HCT116 (cell line): ENCODE data around the gene ATXN1. TPM values are rescaled to one million over a fixed set of nuclear protein-coding genes. Genes with fewer than 3 reads are reported as not detected.

ENCODE experiments used
- ATAC-seq: fragments of 200-7000 bp; cut with Tn5 transposase; 2 replicates; pipeline ENCODE4 v1.9.1; 2020; ENCODE audit warnings: mild to moderate bottlenecking, moderate library complexity
- BruUV-seq: library from RNA; stranded (reverse); fragments of 400-500 nt; replicated peaks from 2 replicates; lab custom pipeline; 2021; lab: Mats Ljungman, UMichigan
- CTCF ChIA-PET: fragments of 300-600 bp; sonication (Branson Sonifier 250); formaldehyde crosslinking; loops from one replicate; lab custom pipeline; 2021; ENCODE audit warnings: antibody characterized with exemption; lab: Charles Lee
- POLR2A ChIA-PET: fragments of 300-600, 350-600 bp; sonication (Branson Sonifier 250); formaldehyde crosslinking; loops from one replicate; lab custom pipeline; 2021; ENCODE audit warnings: antibody characterized with exemption; lab: Charles Lee
- RAD21 ChIA-PET, 2 experiments: fragments of 300-600 bp; sonication (Branson Sonifier 250); formaldehyde crosslinking; loops; one replicate each; lab custom pipeline; 2023; ENCODE audit warnings: low total read pairs in 2 of 2; ENCODE audit not compliant: uncharacterized antibody in 2 of 2, unreplicated experiment in 2 of 2, low non-redundant PET in 1 of 2; lab: Charles Lee
- DNase-seq: peaks from one replicate; pipeline ENCODE4 v3.0.0-alpha.2; 2010; ENCODE audit warnings: low read depth, low spot score
- H2AFZ ChIP-seq: fragments of 200-600 bp; shearing (Covaris generic), sonication (generic); 2 replicates; pipeline ENCODE4 v1.6.1; 2017; ENCODE audit warnings: low read depth, mixed run types, mixed read lengths, antibody characterized with exemption, low read length; ENCODE audit not compliant: poor library complexity, severe bottlenecking
- H3K27ac ChIP-seq: 2 replicates; pipeline ENCODE4 v1.5.1; 2012; ENCODE audit warnings: low read depth, low read length
- H3K27me3 ChIP-seq: fragments of 200-600 bp; sonication (generic); 2 replicates; pipeline ENCODE4 v1.6.1; 2016; ENCODE audit warnings: mixed run types, low read length, mixed read lengths; ENCODE audit not compliant: insufficient read depth
- H3K36me3 ChIP-seq, 2 experiments: fragments of 200-500 bp in 1 of 2; fragments of 200-600 bp in 1 of 2; sonication (Bioruptor generic) in 1 of 2; sonication (generic) in 1 of 2; 2 replicates each; pipeline versions ENCODE4 v1.5.1 to v1.6.1; 2014 to 2016; ENCODE audit warnings: low read length in 2 of 2, inconsistent platforms in 1 of 2, mixed read lengths in 1 of 2, mixed run types in 1 of 2; ENCODE audit not compliant: insufficient read depth in 2 of 2, control insufficient read depth in 1 of 2
- H3K4me1 ChIP-seq, 2 experiments: fragments of 200-600 bp in 1 of 2; sonication (generic) in 1 of 2; 2 replicates each; pipeline versions ENCODE4 v1.5.1 to v1.6.1; 2012 to 2017; ENCODE audit warnings: low read length in 2 of 2, inconsistent platforms in 1 of 2, mild to moderate bottlenecking in 1 of 2, mixed read lengths in 1 of 2, mixed run types in 1 of 2, moderate library complexity in 1 of 2; ENCODE audit not compliant: insufficient read depth in 2 of 2, control insufficient read depth in 1 of 2
- H3K4me2 ChIP-seq: fragments of 200-600 bp; sonication (generic); 2 replicates; pipeline ENCODE4 v1.6.1; 2017; ENCODE audit warnings: mixed run types, low read length, mixed read lengths
- H3K4me3 ChIP-seq, 2 experiments: fragments of 200-600 bp in 1 of 2; sonication (generic) in 1 of 2; replicated peaks in 1 of 2; 2 replicates each; pipeline ENCODE4 v1.5.1; 2011 to 2016; ENCODE audit warnings: low read length in 2 of 2, control low read depth in 1 of 2, low read depth in 1 of 2, mild to moderate bottlenecking in 1 of 2, mixed read lengths in 1 of 2, mixed run types in 1 of 2
- H3K79me2 ChIP-seq: fragments of 200-600 bp; sonication (generic); 2 replicates; pipeline ENCODE4 v1.6.1; 2017; ENCODE audit warnings: mild to moderate bottlenecking, mixed run types, low read length, moderate library complexity, mixed read lengths; ENCODE audit not compliant: insufficient read depth
- H3K9ac ChIP-seq: fragments of 200-600 bp; sonication (generic); 2 replicates; pipeline ENCODE4 v1.6.1; 2016; ENCODE audit warnings: low read length, mixed read lengths
- H3K9me2 ChIP-seq: fragments of 200-600 bp; sonication (generic), shearing (Covaris generic); 2 replicates; pipeline ENCODE4 v1.6.1; 2017; ENCODE audit warnings: mixed run types, mild to moderate bottlenecking, moderate library complexity; ENCODE audit not compliant: insufficient read depth
- H3K9me3 ChIP-seq, 2 experiments: fragments of 200-500 bp in 1 of 2; fragments of 200-600 bp in 1 of 2; sonication (Bioruptor generic) in 1 of 2; sonication (generic) in 1 of 2; 2 replicates each; pipeline ENCODE4 v1.6.1; 2014 to 2017; ENCODE audit warnings: low read length in 2 of 2, mixed read lengths in 2 of 2, inconsistent platforms in 1 of 2, low read depth in 1 of 2, mild to moderate bottlenecking in 1 of 2, mixed run types in 1 of 2, moderate library complexity in 1 of 2; ENCODE audit not compliant: control insufficient read depth in 1 of 2, insufficient read depth in 1 of 2
- H4K20me1 ChIP-seq: fragments of 200-600 bp; sonication (generic), shearing (Covaris generic); 2 replicates; pipeline ENCODE4 v1.6.1; 2017; ENCODE audit warnings: mixed run types, mild to moderate bottlenecking, moderate library complexity; ENCODE audit not compliant: insufficient read depth
- ATF3 ChIP-seq: IDR thresholded peaks from 2 replicates; pipeline ENCODE4 v1.6.1; 2012
- CBX3 ChIP-seq: IDR thresholded peaks from 2 replicates; pipeline ENCODE4 v1.6.1; 2012; ENCODE audit warnings: low read depth
- CEBPB ChIP-seq: IDR thresholded peaks from 2 replicates; pipeline ENCODE4 v1.6.1; 2012; ENCODE audit warnings: low read depth
- EGR1 ChIP-seq: IDR thresholded peaks from 2 replicates; pipeline ENCODE4 v1.6.1; 2012; ENCODE audit warnings: low read depth
- ELF1 ChIP-seq: IDR thresholded peaks from 2 replicates; pipeline ENCODE4 v1.6.1; 2012; ENCODE audit warnings: low read depth, borderline replicate concordance
- EZH2phosphoT487 ChIP-seq: fragments of 200-600 bp; IDR thresholded peaks from 2 replicates; pipeline ENCODE4 v1.6.1; 2018; ENCODE audit warnings: antibody characterized with exemption, borderline replicate concordance
- FOSL1 ChIP-seq: IDR thresholded peaks from 2 replicates; pipeline ENCODE4 v1.6.1; 2012; ENCODE audit warnings: low read depth
- JUND ChIP-seq: IDR thresholded peaks from 2 replicates; pipeline ENCODE4 v1.6.1; 2012
- POLR2A ChIP-seq: IDR thresholded peaks from 2 replicates; pipeline ENCODE4 v1.7.0; 2011; ENCODE audit warnings: borderline replicate concordance; ENCODE audit not compliant: insufficient read depth, insufficient read length; ENCODE audit errors: extremely low read depth
- POLR2AphosphoS5 ChIP-seq: IDR thresholded peaks from 2 replicates; pipeline ENCODE4 v1.6.1; 2011; ENCODE audit warnings: mild to moderate bottlenecking, low read depth, low read length, moderate library complexity
- RAD21 ChIP-seq: IDR thresholded peaks from 2 replicates; pipeline ENCODE4 v1.6.1; 2012; ENCODE audit warnings: low read depth, mild to moderate bottlenecking
- SIN3A ChIP-seq: IDR thresholded peaks from 2 replicates; pipeline ENCODE4 v1.6.1; 2012; ENCODE audit warnings: low read depth
- SP1 ChIP-seq: IDR thresholded peaks from 2 replicates; pipeline ENCODE4 v1.6.1; 2012; ENCODE audit warnings: low read depth
- SRF ChIP-seq: IDR thresholded peaks from 2 replicates; pipeline ENCODE4 v1.6.1; 2012; ENCODE audit warnings: low read depth
- TCF7L2 ChIP-seq: IDR thresholded peaks from 2 replicates; pipeline ENCODE4 v1.7.0; 2011; ENCODE audit warnings: borderline replicate concordance, inconsistent platforms; ENCODE audit not compliant: insufficient read depth, insufficient read length; ENCODE audit errors: extremely low read depth
- YY1 ChIP-seq: IDR thresholded peaks from 2 replicates; pipeline ENCODE4 v1.6.1; 2011; ENCODE audit warnings: low read length, low read depth, moderate library complexity, mild to moderate bottlenecking; ENCODE audit not compliant: insufficient replicate concordance; ENCODE audit errors: extremely low read depth
- ZNF274 ChIP-seq: fragments of 200-500 bp; sonication (Bioruptor generic); IDR thresholded peaks from 2 replicates; pipeline ENCODE4 v1.6.1; 2014; ENCODE audit warnings: mild to moderate bottlenecking, low read depth, low read length, inconsistent platforms
- intact Hi-C: fragments of 100-400 bp; cut with micrococcal nuclease; formaldehyde crosslinking; loops from 2 replicates; pipeline ENCODE4 v1.10.0; 2022
- total RNA-seq: library from RNA; stranded (reverse); gene quantifications from one replicate; pipeline ENCODE4 v1.2.1, GENCODE V29; 2021; ENCODE audit not compliant: unreplicated experiment
- TF ChIP-seq, protein P1 (sequence below): IDR thresholded peaks from 2 replicates; pipeline ENCODE4 v1.6.1; 2012; ENCODE audit warnings: low read depth

The ATXN1 gene
- total RNA-seq, 1 experiment from 2014 or later, result 21.0 TPM

DNA sequence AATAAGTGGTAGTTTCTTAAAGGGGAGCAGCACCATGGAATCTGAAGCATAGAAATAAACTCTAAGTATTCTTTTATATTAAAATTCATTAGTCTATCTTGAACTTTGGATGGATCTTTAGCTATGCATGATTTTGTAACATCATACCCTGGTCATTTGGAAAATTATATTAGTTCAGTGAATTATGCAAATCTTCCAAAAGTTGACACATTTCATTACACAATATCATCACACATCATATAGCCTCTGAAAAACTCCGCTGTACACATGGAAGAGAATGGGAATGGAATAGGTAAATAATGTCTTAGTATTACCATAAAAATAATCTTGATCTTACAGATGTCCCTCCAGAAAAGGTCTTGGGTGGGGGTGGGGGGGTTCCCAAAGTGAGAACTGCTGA is 96.1 kb downstream of the ATXN1 start:
- intact Hi-C loops, result no loop called here
- POLR2A ChIA-PET, result no interaction called here

GRCh38 chr6:16663901-16664300 is 97.4 kb downstream of the ATXN1 start:
- Histone ChIP-seq H3K4me2 (no peak overlapping the region), H3K27me3 (no peaks in the 10 kb centered on the region), H3K9ac (no peak overlapping the region), H3K9me2 (no peaks in the 10 kb centered on the region), H3K4me3 (no peak overlapping the region), H3K36me3 (peaks cover 0 to 5% of the 10 kb centered on the region in 2 experiments; a peak in 1 of 4 replicates), H3K79me2 (no peaks in the 10 kb centered on the region)
- no peak for ATAC-seq
- CTCF ChIA-PET, result no interaction called here
- TF ChIP-seq CBX3 (no peak), JUND (no peak), CEBPB (no peak), RAD21 (no peak), EZH2phosphoT487 (no peak), SIN3A (no peak), POLR2AphosphoS5 (no peak), ZNF274 (no peak)
- TF ChIP-seq, protein P1, sequence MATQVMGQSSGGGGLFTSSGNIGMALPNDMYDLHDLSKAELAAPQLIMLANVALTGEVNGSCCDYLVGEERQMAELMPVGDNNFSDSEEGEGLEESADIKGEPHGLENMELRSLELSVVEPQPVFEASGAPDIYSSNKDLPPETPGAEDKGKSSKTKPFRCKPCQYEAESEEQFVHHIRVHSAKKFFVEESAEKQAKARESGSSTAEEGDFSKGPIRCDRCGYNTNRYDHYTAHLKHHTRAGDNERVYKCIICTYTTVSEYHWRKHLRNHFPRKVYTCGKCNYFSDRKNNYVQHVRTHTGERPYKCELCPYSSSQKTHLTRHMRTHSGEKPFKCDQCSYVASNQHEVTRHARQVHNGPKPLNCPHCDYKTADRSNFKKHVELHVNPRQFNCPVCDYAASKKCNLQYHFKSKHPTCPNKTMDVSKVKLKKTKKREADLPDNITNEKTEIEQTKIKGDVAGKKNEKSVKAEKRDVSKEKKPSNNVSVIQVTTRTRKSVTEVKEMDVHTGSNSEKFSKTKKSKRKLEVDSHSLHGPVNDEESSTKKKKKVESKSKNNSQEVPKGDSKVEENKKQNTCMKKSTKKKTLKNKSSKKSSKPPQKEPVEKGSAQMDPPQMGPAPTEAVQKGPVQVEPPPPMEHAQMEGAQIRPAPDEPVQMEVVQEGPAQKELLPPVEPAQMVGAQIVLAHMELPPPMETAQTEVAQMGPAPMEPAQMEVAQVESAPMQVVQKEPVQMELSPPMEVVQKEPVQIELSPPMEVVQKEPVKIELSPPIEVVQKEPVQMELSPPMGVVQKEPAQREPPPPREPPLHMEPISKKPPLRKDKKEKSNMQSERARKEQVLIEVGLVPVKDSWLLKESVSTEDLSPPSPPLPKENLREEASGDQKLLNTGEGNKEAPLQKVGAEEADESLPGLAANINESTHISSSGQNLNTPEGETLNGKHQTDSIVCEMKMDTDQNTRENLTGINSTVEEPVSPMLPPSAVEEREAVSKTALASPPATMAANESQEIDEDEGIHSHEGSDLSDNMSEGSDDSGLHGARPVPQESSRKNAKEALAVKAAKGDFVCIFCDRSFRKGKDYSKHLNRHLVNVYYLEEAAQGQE, result no peak
- TF ChIP-seq, all 23 proteins: peak for 0
- POLR2A ChIA-PET, result no interaction called here
- intact Hi-C loops, result no loop called here
- Histone ChIP-seq H3K9me3 (peaks cover 3 to 8% of the 10 kb centered on the region in 2 experiments; a peak in 1 of 4 replicates), H3K4me1 (peaks cover 3 to 5% of the 10 kb centered on the region in 2 experiments), H2AFZ (no peak overlapping the region), H3K27ac (no peak overlapping the region), H4K20me1 (no peaks in the 10 kb centered on the region)
- BruUV-seq, result no TSS peak
- no peak for DNase-seq
- RAD21 ChIA-PET, result no interaction called here

More for the DNA sequence above, 96.1 kb downstream of the ATXN1 start:
- no peaks in the 10 kb centered on the region for H3K79me2 ChIP-seq
- H3K36me3 ChIP-seq, result peaks cover 0 to 5% of the 10 kb centered on the region in 2 experiments; a peak in 1 of 4 replicates
- no peaks in the 10 kb centered on the region for H4K20me1 ChIP-seq
- H3K4me3 ChIP-seq, result no peak overlapping the region
- TF ChIP-seq JUND (no peak), TCF7L2 (no peak), FOSL1 (no peak), EGR1 (no peak), POLR2AphosphoS5 (no peak), ELF1 (no peak), EZH2phosphoT487 (no peak), SRF (no peak), YY1 (no peak), ATF3 (no peak), POLR2A (no peak), SP1 (no peak)
- TF ChIP-seq, all 23 proteins: peak for 0
- Histone ChIP-seq H3K4me2 (no peak overlapping the region), H3K9me3 (peaks cover 3 to 8% of the 10 kb centered on the region in 2 experiments; a peak in 1 of 4 replicates), H3K27me3 (no peaks in the 10 kb centered on the region), H3K9me2 (no peaks in the 10 kb centered on the region), H3K4me1 (peaks cover 15 to 17% of the 10 kb centered on the region in 2 experiments), H2AFZ (no peak overlapping the region), H3K9ac (no peak overlapping the region), H3K27ac (no peak overlapping the region)
- RAD21 ChIA-PET, result no interaction called here
- BruUV-seq, result no TSS peak
- DNase-seq (no peak), ATAC-seq (no peak)
- CTCF ChIA-PET, result no interaction called here
